OCI-LY7 (cell line): ENCODE measurements around the gene CHRNA4. TPM values are rescaled to one million over a fixed set of nuclear protein-coding genes. Genes with fewer than 3 reads are reported as not detected.

ENCODE experiments used
- BruUV-seq: library from RNA; stranded (reverse); fragments of 400-500 nt; replicated peaks from 2 replicates; lab custom pipeline; 2021; lab: Mats Ljungman, UMichigan
- CTCF ChIA-PET: fragments of 300-600 bp; sonication (Branson Sonifier 250); formaldehyde crosslinking; loops from one replicate; lab custom pipeline; 2022; ENCODE audit warnings: antibody characterized with exemption; ENCODE audit not compliant: unreplicated experiment; lab: Charles Lee
- POLR2A ChIA-PET: fragments of 300-600 bp; sonication (Branson Sonifier 250); formaldehyde crosslinking; loops from one replicate; lab custom pipeline; 2022; ENCODE audit warnings: antibody characterized with exemption; lab: Charles Lee
- DNase-seq: peaks from one replicate; pipeline ENCODE4 v3.0.0-alpha.2; 2015; ENCODE audit warnings: low spot score
- H2AFZ ChIP-seq: fragments of 200-600 bp; sonication (generic), shearing (Covaris generic); 2 replicates; pipeline ENCODE4 v1.6.1; 2014; ENCODE audit warnings: mild to moderate bottlenecking, antibody characterized with exemption, low read length, moderate library complexity
- H3K27ac ChIP-seq: fragments of 200-600 bp; sonication (generic); 2 replicates; pipeline ENCODE4 v1.5.1; 2014; ENCODE audit warnings: mixed run types, low read depth, mild to moderate bottlenecking, moderate library complexity, low read length, inconsistent platforms; ENCODE audit not compliant: poor library complexity, severe bottlenecking
- H3K36me3 ChIP-seq: fragments of 200-600 bp; sonication (generic); 2 replicates; pipeline ENCODE4 v1.6.1; 2014; ENCODE audit warnings: mild to moderate bottlenecking, antibody characterized with exemption, low read length, moderate library complexity, mixed read lengths; ENCODE audit not compliant: insufficient read depth
- H3K4me1 ChIP-seq: fragments of 200-600 bp; sonication (generic); 2 replicates; pipeline ENCODE4 v1.5.1; 2014; ENCODE audit warnings: mild to moderate bottlenecking, low read length; ENCODE audit not compliant: insufficient read depth, poor library complexity, severe bottlenecking
- H3K4me2 ChIP-seq: fragments of 200-600 bp; sonication (generic); 2 replicates; pipeline ENCODE4 v1.6.1; 2014; ENCODE audit warnings: mild to moderate bottlenecking, low read length
- H3K4me3 ChIP-seq: fragments of 200-600 bp; sonication (generic); 2 replicates; pipeline ENCODE4 v1.5.1; 2014; ENCODE audit warnings: mild to moderate bottlenecking, low read depth, low read length; ENCODE audit not compliant: poor library complexity, severe bottlenecking
- H3K79me2 ChIP-seq: fragments of 200-600 bp; sonication (generic); 2 replicates; pipeline ENCODE4 v1.6.1; 2016; ENCODE audit warnings: low read depth, mild to moderate bottlenecking, low read length, moderate library complexity, mixed read lengths; ENCODE audit not compliant: insufficient read depth
- H3K9me2 ChIP-seq: fragments of 200-600 bp; sonication (generic); 2 replicates; pipeline ENCODE4 v1.6.1; 2016; ENCODE audit warnings: mild to moderate bottlenecking, low read length, mixed read lengths; ENCODE audit not compliant: insufficient read depth
- H3K9me3 ChIP-seq: fragments of 200-600 bp; sonication (generic); 2 replicates; pipeline ENCODE4 v1.6.1; 2014; ENCODE audit warnings: mild to moderate bottlenecking, mixed run types, low read length, mixed read lengths
- H4K20me1 ChIP-seq: fragments of 200-600 bp; sonication (generic); 2 replicates; pipeline ENCODE4 v1.6.1; 2014; ENCODE audit warnings: mild to moderate bottlenecking, antibody characterized with exemption, low read length, moderate library complexity, mixed read lengths; ENCODE audit not compliant: insufficient read depth
- CTCF ChIP-seq: fragments of 200-600 bp; sonication (generic); conservative IDR thresholded peaks from 2 replicates; pipeline ENCODE4 v1.5.1; 2014; ENCODE audit warnings: mild to moderate bottlenecking, antibody characterized with exemption, low read length, moderate library complexity, mixed read lengths
- EZH2phosphoT487 ChIP-seq: fragments of 200-600 bp; sonication (generic); IDR thresholded peaks from 2 replicates; pipeline ENCODE4 v1.6.1; 2018; ENCODE audit warnings: low read depth, borderline replicate concordance, mild to moderate bottlenecking, mixed run types, antibody characterized with exemption, low read length, moderate library complexity, mixed read lengths
- intact Hi-C: fragments of 100-400 bp; cut with micrococcal nuclease; formaldehyde crosslinking; loops from one replicate; pipeline ENCODE4 v1.10.0; 2022; ENCODE audit not compliant: unreplicated experiment
- total RNA-seq, 2 experiments: library from RNA; depleted of rRNA in 1 of 2; stranded (reverse); fragments of >200 nt in 1 of 2; shearing (Covaris generic) in 1 of 2; gene quantifications; 2 replicates each; pipeline ENCODE4 v1.2.3, GENCODE V29; 2014 to 2022

Gene CHRNA4
- total RNA-seq, 2 experiments from 2014 or later: not detected

- no TSS peak for BruUV-seq
- no peak overlapping the region for H3K4me3 ChIP-seq
- H3K79me2 ChIP-seq: no peaks in the 10 kb centered on the region
- H3K4me2 ChIP-seq: no peak overlapping the region
- ChIA-PET POLR2A (no interaction called here), CTCF (no interaction called here)
- no peaks in the 10 kb centered on the region for H3K9me3 ChIP-seq
- DNase-seq: no peak
- H4K20me1 ChIP-seq: no peaks in the 10 kb centered on the region
- H2AFZ ChIP-seq: no peak overlapping the region
- intact Hi-C loops: no loop called here
- no peak overlapping the region for H3K27ac ChIP-seq
- no peaks in the 10 kb centered on the region for H3K36me3 ChIP-seq
- H3K9me2 ChIP-seq: no peaks in the 10 kb centered on the region
- TF ChIP-seq CTCF (no peak), EZH2phosphoT487 (no peak)
- H3K4me1 ChIP-seq: no peaks in the 10 kb centered on the region
Observed at GRCh38 chr20:63368151-63368550, 7.0 kb upstream of the CHRNA4 start.

- H3K4me1 ChIP-seq: no peaks in the 10 kb centered on the region
- no peaks in the 10 kb centered on the region for H3K79me2 ChIP-seq
- CTCF ChIA-PET: interaction anchor here (0.6 kb wide), 1 partner anchor 129 kb away, joined by 6 read pairs; no protein-coding TSS in a partner anchor
- DNase-seq: no peak
- H3K9me3 ChIP-seq: no peaks in the 10 kb centered on the region
- H3K4me2 ChIP-seq: no peak overlapping the region
- H3K4me3 ChIP-seq: no peak overlapping the region
- H3K27ac ChIP-seq: no peak overlapping the region
- H2AFZ ChIP-seq: no peak overlapping the region
- H3K9me2 ChIP-seq: no peaks in the 10 kb centered on the region
- no peaks in the 10 kb centered on the region for H3K36me3 ChIP-seq
- no TSS peak for BruUV-seq
- no peak for TF ChIP-seq EZH2phosphoT487
- no peak for TF ChIP-seq CTCF
- intact Hi-C loops: no loop called here
- POLR2A ChIA-PET: no interaction called here
- H4K20me1 ChIP-seq: no peaks in the 10 kb centered on the region
Observed at GRCh38 chr20:63367446-63368055, 6.4 kb upstream of the CHRNA4 start.
